Stimulated activated CD8-positive, alpha-beta memory T cell treated with anti-CD3 and anti-CD28 coated beads, Interleukin-15, amount 100 ng/mL, for 4 hours (primary cell): ENCODE data around the gene SLC13A1.

Source experiments
- DNase-seq, 2 donors: peaks; one replicate each; pipeline ENCODE4 v3.0.0-alpha.2; 2020; ENCODE audit warnings: low read depth in 2 of 2

SLC13A1 gene

DNA sequence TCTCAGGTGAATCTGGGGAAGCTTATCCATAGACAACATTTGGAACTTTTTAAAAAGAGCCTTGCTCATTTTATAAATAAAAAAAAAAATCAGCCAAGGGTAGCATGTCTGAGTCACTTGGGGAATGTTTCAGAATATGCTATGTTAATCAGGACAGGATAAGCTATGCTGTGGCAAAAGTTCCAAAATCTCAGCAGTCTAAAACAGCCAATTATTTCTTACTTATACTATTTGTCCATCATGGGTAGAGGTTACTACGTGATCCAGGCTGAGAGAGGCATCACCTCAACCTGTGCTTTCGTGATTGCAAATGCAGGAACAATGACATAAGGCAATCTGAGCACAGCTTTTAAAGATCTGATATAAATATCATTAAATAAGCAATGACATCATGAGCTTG, 6.5 kb downstream of the SLC13A1 start:
- no peak for DNase-seq

GRCh38 chr7:123191132-123191531, 8.6 kb downstream of the SLC13A1 start:
- DNase-seq, result no peak

- no peak for DNase-seq
These were observed 9.5 kb downstream of the SLC13A1 start for GRCh38 chr7:123190109-123190831.

GRCh38 chr7:123185756-123186155, 14.0 kb downstream of the SLC13A1 start:
- no peak for DNase-seq

DNA sequence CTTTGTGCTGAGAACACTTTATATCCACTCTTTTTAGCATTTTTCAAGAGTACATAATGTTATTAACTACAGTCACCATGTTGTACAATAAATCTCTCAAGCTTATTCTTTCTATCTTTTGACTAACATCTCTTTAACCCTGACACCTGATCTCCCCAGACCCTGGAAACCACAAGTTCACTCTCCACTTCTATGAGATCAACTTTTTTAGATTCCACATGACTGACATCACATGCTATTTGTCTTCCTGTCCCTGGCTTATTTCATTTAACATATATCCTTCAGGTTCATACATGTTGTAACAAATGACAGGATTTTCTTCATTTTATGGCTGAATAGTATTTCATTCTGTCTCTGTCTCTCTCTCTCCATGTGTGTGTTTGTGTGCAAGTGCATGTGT, 15.5 kb downstream of the SLC13A1 start:
- no peak for DNase-seq

- no peak for DNase-seq
These were observed 16.3 kb downstream of the SLC13A1 start for GRCh38 chr7:123183431-123183830.

GRCh38 chr7:123177442-123177841, 22.3 kb downstream of the SLC13A1 start:
- no peak for DNase-seq

- no peak for DNase-seq
These were observed 29.2 kb downstream of the SLC13A1 start for GRCh38 chr7:123170333-123171246.

DNA sequence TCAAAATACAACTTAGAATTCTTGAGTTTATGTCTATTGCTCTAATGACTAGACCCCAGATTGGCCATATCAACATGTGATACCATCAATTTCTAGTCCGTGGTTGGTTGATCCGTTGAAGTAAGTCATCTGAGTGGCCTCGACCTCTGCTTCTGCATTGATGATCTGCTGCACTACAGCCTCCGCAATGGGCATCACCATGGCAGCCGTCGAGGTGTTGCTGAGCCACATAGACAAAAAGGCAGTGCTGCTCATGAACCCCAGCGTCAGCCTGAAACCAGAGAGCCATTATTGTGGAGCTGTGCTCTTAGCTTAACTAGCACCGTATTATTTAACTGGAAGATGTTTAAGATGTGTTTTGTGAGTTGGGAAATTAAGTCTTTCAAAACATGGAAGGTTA, 30.7 kb downstream of the SLC13A1 start:
- no peak for DNase-seq

- no peak for DNase-seq
These were observed 42.2 kb downstream of the SLC13A1 start for GRCh38 chr7:123157606-123158005.

- DNase-seq, result no peak
These were observed 44.2 kb downstream of the SLC13A1 start for GRCh38 chr7:123155571-123155970.

DNA sequence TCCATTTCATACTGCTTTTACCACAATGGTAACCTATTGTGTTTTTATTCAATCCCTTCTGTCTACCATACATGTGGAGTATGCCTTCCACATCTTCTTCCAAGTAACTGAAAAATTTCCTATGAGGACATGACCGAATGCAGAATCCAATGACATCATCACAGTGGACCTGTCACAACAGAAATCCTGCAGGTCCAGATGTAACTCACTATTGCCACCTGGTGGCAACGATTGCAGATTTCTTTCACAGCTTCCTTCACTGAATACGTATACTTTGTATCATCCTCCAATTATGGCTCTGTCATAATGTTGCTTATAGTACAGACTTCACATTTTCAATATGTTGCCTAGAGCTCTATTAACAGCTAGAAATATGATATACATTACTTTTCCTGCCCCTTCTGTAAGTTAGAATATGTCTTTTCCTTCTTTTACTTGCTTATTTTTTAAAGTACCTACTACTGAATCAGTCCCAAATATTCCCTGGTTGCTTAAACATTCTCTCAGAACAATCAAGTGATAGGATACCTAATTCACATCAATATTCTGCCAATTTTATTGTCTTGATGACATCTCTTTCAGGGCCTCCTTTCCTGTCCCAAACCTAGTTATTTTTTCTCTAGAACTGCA, 45.4 kb downstream of the SLC13A1 start:
- no peak for DNase-seq

- no peak for DNase-seq
These were observed 48.3 kb downstream of the SLC13A1 start for GRCh38 chr7:123151443-123151842.

GRCh38 chr7:123148813-123149212, 51.0 kb downstream of the SLC13A1 start:
- no peak for DNase-seq

DNA sequence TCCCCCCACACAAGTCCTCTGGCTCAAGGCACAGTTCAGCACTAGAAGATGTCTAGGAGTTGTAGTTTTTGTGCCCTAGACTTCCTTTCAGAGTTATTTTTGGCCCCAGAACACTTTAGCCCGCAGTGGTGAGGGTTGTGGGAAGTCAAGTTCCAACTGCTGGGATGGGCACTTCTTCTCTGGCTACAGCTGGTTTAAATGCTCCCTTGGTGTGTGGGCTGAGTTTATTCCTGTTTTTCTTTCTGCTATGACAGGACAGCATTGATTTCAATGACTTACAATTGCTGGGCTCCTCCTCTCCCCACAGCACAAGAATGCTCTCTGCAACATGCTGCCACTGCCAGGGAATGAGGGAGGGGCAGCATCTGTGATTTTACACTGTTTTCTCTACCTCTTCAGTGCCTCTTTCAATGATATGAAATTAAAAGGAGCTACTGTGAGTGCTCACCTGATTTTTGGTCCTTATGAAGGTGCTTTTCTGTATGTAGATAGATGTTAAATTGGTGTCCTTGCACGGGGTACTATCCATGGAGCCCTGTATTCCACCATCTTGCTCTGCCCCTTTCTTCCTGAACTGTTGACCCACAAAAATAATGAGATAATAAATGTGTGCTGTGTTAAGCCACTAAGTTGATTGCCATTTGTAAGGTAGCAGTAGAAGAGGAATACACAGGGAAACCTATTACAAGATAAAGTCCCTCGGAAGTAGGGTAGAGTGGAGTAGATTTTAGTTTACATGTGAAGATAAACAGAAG, 56.3 kb downstream of the SLC13A1 start:
- DNase-seq, result no peak

DNA sequence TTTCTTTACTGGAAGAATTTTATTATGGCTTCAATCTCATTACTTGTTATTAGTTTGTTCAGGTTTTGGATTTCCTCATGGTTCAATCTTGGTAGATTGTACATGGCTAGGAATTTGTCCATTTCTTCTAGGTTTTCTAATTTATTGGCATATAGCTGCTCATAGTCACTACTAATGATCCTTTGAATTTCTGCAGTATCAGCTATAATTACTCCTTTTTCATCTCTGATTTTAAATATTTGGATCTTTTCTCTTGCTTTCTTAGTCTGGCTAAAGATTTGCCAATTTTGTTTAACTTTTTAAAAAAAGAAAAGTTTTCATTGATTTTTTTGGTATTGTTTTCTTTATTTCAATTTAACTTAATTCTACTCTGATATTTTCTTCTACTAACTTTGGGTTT, 59.2 kb downstream of the SLC13A1 start:
- no peak for DNase-seq

- DNase-seq, result no peak
These were observed 63.8 kb downstream of the SLC13A1 start for GRCh38 chr7:123135960-123136359.

DNA sequence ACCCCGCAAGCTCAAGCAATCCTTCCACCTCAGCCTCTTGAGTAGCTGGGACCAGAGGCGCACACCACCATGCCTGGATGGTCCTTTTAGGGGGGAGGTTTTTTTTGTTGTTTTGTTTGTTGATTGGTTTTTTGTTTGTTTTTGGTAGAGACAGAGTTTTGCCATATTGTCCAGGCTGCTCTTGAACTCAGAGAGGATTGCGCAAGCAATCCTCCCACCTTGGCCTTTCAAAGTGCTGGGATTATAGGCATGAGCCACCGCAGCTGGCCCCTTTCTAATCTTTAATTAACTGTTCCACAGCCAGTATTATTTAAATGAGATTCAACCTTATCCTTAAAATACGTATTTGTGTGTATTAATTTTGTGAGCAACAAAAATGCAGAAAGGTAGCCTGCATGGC, 65.8 kb downstream of the SLC13A1 start:
- no peak for DNase-seq

- no peak for DNase-seq
These were observed 67.8 kb downstream of the SLC13A1 start for GRCh38 chr7:123131961-123132360.

DNA sequence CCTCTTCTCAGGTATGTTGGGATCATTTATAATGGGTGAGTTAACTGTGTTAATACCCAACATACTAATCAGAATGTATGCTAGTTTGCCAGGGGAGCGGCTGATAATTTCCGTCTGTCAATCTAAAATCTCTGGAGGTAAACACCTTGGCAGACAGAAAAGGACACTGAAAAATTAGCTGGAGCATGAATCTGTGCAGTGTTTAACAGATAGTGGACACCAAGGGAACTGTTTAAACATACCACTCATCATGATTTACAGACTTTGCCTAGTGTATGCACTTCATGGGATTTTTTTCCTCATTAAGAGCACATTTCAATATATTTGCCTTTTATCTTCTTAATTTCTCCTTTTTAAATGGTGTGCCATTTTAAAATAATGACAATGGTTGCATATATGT, 68.2 kb downstream of the SLC13A1 start:
- DNase-seq, result no peak

DNA sequence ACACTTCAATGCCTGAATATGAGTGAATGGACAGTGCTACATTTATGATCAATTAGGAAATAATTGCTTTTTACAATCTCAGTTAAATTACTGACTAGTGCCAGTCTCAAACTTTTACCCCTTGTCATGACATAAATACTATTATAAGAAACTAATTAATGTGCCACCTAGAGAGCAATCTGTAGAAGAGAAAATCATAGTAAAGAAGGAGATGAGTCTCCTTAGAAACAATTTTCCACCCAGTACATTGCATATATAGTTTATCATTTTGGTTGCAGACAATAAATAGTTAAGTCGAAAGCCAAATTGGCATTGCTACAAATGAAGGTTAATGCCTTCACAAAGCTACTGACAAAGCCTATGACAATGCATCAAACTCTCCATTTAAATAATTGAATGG, 68.6 kb downstream of the SLC13A1 start:
- DNase-seq, result no peak

DNA sequence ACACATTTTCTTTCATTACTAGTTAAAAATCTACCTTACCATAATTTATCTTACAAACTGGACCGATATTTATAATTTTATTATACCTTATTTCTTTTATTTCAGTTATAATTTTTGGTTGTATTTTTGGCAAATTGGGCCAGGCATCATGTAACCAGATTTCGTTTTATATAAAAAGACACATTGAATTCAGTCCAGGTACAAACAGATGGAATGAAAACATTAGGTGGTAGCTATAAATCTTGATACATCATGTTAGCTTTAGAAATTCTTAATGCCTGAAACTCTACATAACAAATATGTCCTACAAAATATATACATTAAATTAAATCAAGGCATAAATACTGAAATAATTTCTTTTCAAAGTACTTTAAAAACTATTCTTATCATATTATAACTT, 73.1 kb downstream of the SLC13A1 start:
- DNase-seq, result no peak
